HepG2 (cell line): ENCODE measurements around the gene SULT2B1. TPM values are rescaled to one million over a fixed set of nuclear protein-coding genes. Genes with fewer than 3 reads are reported as not detected.

Experiments used
- ATAC-seq: fragments of 200-7000 bp; cut with Tn5 transposase; 3 replicates; pipeline ENCODE4 v1.9.1; 2020; ENCODE audit warnings: mild to moderate bottlenecking, moderate library complexity
- BruUV-seq: library from RNA; stranded (reverse); fragments of 400-500 nt; replicated peaks from 2 replicates; lab custom pipeline; 2021; lab: Mats Ljungman, UMichigan
- CTCF ChIA-PET: fragments of 300-600 bp; formaldehyde crosslinking; extraction: SDS; loops from one replicate; lab custom pipeline; 2021; ENCODE audit warnings: low total read pairs, inconsistent platforms, low intra/inter-chr PET ratio; lab: Yijun Ruan, JAX
- POLR2A ChIA-PET: fragments of 350-600 bp; sonication (Branson Sonifier 250); formaldehyde crosslinking; loops from one replicate; lab custom pipeline; 2020; ENCODE audit warnings: antibody characterized with exemption, inconsistent platforms; lab: Yijun Ruan, JAX
- DNase-seq: peaks from one replicate; pipeline ENCODE4 v3.0.0-alpha.2; 2015; ENCODE audit warnings: low spot score
- FAIRE-seq: peaks from 3 replicates; lab custom pipeline; 2011; peaks lifted over from hg19 to GRCh38; lab: Jason Lieb, UNC
- H2AFZ ChIP-seq: one replicate; pipeline ENCODE4 v1.6.1; 2011; ENCODE audit warnings: low read length, inconsistent platforms
- H3K27ac ChIP-seq: fragments of 300-600 bp; 3 replicates; pipeline ENCODE4 v1.8.0; 2011; ENCODE audit warnings: mixed run types, mild to moderate bottlenecking, mixed read lengths, low read length, inconsistent platforms; ENCODE audit not compliant: insufficient read depth; ENCODE audit errors: extremely low read length
- H3K27me3 ChIP-seq, 2 experiments: fragments of 200-600 bp in 1 of 2; 2 replicates in 1 of 2; 3 replicates in 1 of 2; pipeline versions ENCODE4 v1.6.0 to v1.8.0; 2011; ENCODE audit warnings: low read length in 2 of 2, mild to moderate bottlenecking in 2 of 2, moderate library complexity in 2 of 2, inconsistent platforms in 1 of 2; ENCODE audit not compliant: insufficient read depth in 2 of 2, control insufficient read depth in 1 of 2
- H3K36me3 ChIP-seq, 2 experiments: fragments of 200-600 bp in 1 of 2; replicated peaks in 1 of 2; 2 replicates in 1 of 2; 3 replicates in 1 of 2; pipeline versions ENCODE4 v1.5.1 to v1.8.0; 2011; ENCODE audit warnings: low read length in 2 of 2, inconsistent platforms in 1 of 2; ENCODE audit not compliant: insufficient read depth in 2 of 2, control insufficient read depth in 1 of 2
- H3K4me1 ChIP-seq: 2 replicates; pipeline ENCODE4 v1.5.1; 2012; ENCODE audit warnings: low read length, inconsistent platforms; ENCODE audit not compliant: insufficient read depth
- H3K4me2 ChIP-seq: 2 replicates; pipeline ENCODE4 v1.6.0; 2011; ENCODE audit warnings: low read depth, low read length, inconsistent platforms
- H3K4me3 ChIP-seq, 3 experiments: fragments of 200-600 bp in 1 of 3; sonication (generic), shearing (Covaris generic) in 1 of 3; replicated peaks in 1 of 3; 2 replicates each; pipeline ENCODE4 v1.5.1; 2011 to 2016; ENCODE audit warnings: low read length in 3 of 3, inconsistent platforms in 2 of 3, low read depth in 2 of 3, mild to moderate bottlenecking in 2 of 3, control low read depth in 1 of 3, mixed read lengths in 1 of 3; ENCODE audit not compliant: insufficient read depth in 1 of 3
- H3K79me2 ChIP-seq: one replicate; pipeline ENCODE4 v1.6.1; 2011; ENCODE audit warnings: low read length, inconsistent platforms; ENCODE audit not compliant: insufficient read depth
- H3K9ac ChIP-seq: 2 replicates; pipeline ENCODE4 v1.6.0; 2011; ENCODE audit warnings: mild to moderate bottlenecking, low read depth, low read length, inconsistent platforms; ENCODE audit not compliant: insufficient read depth
- H3K9me3 ChIP-seq: 2 replicates; pipeline ENCODE4 v1.5.1; 2012; ENCODE audit warnings: mild to moderate bottlenecking, low read length
- H4K20me1 ChIP-seq: 2 replicates; pipeline ENCODE4 v1.6.0; 2011; ENCODE audit warnings: inconsistent platforms, mild to moderate bottlenecking, low read length, moderate library complexity; ENCODE audit not compliant: insufficient read depth
- IRX3 ChIP-seq: sonication (generic); formaldehyde crosslinking; IDR thresholded peaks from 2 replicates; pipeline ENCODE4 v1.8.1; 2023; ENCODE audit warnings: mild to moderate bottlenecking, low read depth, missing genetic modification reagents, borderline replicate concordance
- SAFB2 ChIP-seq: sonication (generic); formaldehyde crosslinking; IDR thresholded peaks from 2 replicates; pipeline ENCODE4 v1.5.1; 2020; ENCODE audit warnings: missing genetic modification reagents, low read depth, mild to moderate bottlenecking, borderline replicate concordance
- SRSF9 ChIP-seq: fragments of 200-400 bp; formaldehyde crosslinking; IDR thresholded peaks from 2 replicates; pipeline ENCODE4 v1.6.1; 2018; ENCODE audit warnings: borderline replicate concordance, mild to moderate bottlenecking, low read depth, low read length; ENCODE audit not compliant: insufficient read depth, poor library complexity, severe bottlenecking
- TAF15 ChIP-seq: fragments of 200-400 bp; formaldehyde crosslinking; IDR thresholded peaks from one replicate; pipeline ENCODE4 v1.6.1; 2018; ENCODE audit warnings: mild to moderate bottlenecking, low read depth, low read length; ENCODE audit not compliant: poor library complexity, severe bottlenecking
- ZNF101 ChIP-seq: sonication (generic); formaldehyde crosslinking; IDR thresholded peaks from 2 replicates; pipeline ENCODE4 v1.4.0; 2020; ENCODE audit warnings: mild to moderate bottlenecking, low read depth, missing genetic modification reagents, borderline replicate concordance
- ZNF549 ChIP-seq: sonication (generic); formaldehyde crosslinking; IDR thresholded peaks from 2 replicates; pipeline ENCODE4 v1.5.0; 2020; ENCODE audit warnings: missing genetic modification reagents
- ZNF564 ChIP-seq: sonication (generic); formaldehyde crosslinking; IDR thresholded peaks from 2 replicates; pipeline ENCODE4 v1.8.1; 2023; ENCODE audit warnings: mild to moderate bottlenecking, missing genetic modification reagents
- ZNF572 ChIP-seq: sonication (generic); formaldehyde crosslinking; IDR thresholded peaks from 2 replicates; pipeline ENCODE4 v1.5.1; 2020; ENCODE audit warnings: mild to moderate bottlenecking, missing genetic modification reagents
- ZNF616 ChIP-seq: sonication (generic); formaldehyde crosslinking; IDR thresholded peaks from 2 replicates; pipeline ENCODE4 v1.5.0; 2020; ENCODE audit warnings: low read depth, mild to moderate bottlenecking, missing genetic modification reagents
- ZNF644 ChIP-seq: IDR thresholded peaks from 2 replicates; pipeline ENCODE4 v1.6.1; 2016; ENCODE audit warnings: low read depth
- ZNF768 ChIP-seq: sonication (generic); formaldehyde crosslinking; IDR thresholded peaks from 2 replicates; pipeline ENCODE4 v1.4.0; 2020; ENCODE audit warnings: missing genetic modification reagents
- WGBS: methylation state at CpG from one replicate; pipeline ENCODE4 v1.1.6; 2017; ENCODE audit warnings: low lambda C conversion rate; 5-methylcytosine and 5-hydroxymethylcytosine counted together
- in situ Hi-C: cut with HindIII; loops from 2 replicates; pipeline ENCODE4 v1.10.0; 2017; ENCODE audit warnings: low pct_unique_long_range_greater_than_20kb; ENCODE audit not compliant: extremely low pct_ligation_motif_present
- intact Hi-C: fragments of 100-400 bp; cut with micrococcal nuclease; formaldehyde crosslinking; loops from one replicate; pipeline ENCODE4 v1.10.0; 2022; ENCODE audit not compliant: unreplicated experiment
- polyA plus RNA-seq, 8 experiments: library from polyadenylated mRNA; depleted of rRNA in 3 of 8; stranded (reverse) in 7 of 8; unstranded in 1 of 8; fragments of >200 nt; fragmentation: Illumina TruSeq in 4 of 8; extraction: Trizol in 4 of 8; gene quantifications; 2 replicates each; pipeline versions ENCODE4 v1.2.1 to v1.2.3, GENCODE V29; 2011 to 2016; ENCODE audit warnings: low read depth in 4 of 8, missing spikeins in 1 of 8, mixed read lengths in 1 of 8; ENCODE audit not compliant: insufficient read depth in 1 of 8
- total RNA-seq, 5 experiments: library from RNA; depleted of rRNA; stranded (reverse); fragments of >200 nt; fragmentation: Illumina TruSeq; extraction: Trizol; gene quantifications; 2 replicates each; pipeline ENCODE4 v1.2.3, GENCODE V29; 2016; ENCODE audit warnings: low read depth in 1 of 5
- TF ChIP-seq, protein P1 (sequence below), 2 experiments: sonication (generic) in 1 of 2; formaldehyde crosslinking in 1 of 2; IDR thresholded peaks; 2 replicates each; pipeline versions ENCODE4 v1.4.0 to v1.6.1; 2016 to 2020; ENCODE audit warnings: borderline replicate concordance in 1 of 2, low read depth in 1 of 2, mild to moderate bottlenecking in 1 of 2, missing genetic modification reagents in 1 of 2

SULT2B1 gene
- total and polyA plus RNA-seq, 2 of the 13 experiments (the other 11 are each of a cell fraction or from before 2014, with no cell fraction given): 0.13 TPM; not detected in 1

DNA sequence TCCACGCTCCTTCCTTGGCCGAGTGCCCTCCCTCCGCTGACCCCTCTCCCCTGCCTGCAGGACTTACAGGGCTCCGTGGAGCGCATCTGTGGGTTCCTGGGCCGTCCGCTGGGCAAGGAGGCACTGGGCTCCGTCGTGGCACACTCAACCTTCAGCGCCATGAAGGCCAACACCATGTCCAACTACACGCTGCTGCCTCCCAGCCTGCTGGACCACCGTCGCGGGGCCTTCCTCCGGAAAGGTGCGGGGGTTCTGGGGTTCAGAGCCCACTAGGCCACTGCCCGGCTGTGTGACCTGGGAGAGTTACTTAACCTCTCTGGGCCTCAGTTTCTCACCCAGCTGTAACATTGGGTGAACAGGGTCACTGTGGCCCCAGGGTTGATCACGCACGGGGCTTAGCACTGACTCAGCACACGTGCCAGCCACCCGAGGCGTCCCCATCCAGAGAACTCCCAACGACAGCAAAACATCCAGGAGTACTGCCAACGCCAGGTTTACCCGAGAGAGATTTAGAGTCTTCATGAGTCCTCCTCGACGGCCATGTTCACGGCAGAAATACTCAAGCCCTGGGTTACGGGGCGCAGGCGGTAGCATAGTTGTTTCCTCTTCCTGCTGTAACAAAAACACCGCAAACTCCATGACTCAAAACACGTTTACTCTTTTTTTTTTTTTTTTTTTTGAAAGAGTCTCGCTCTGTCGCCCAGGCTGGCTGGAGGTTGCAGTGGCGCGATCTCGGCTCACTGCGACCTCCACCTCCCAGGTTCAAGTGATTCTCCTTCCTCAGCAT, 44.9 kb downstream of the SULT2B1 start:
- POLR2A ChIA-PET: no interaction called here
- no peak for DNase-seq
- no peak overlapping the region for H3K4me2 ChIP-seq
- H2AFZ ChIP-seq: no peak overlapping the region
- H3K9me3 ChIP-seq: no peaks in the 10 kb centered on the region
- H3K4me3 ChIP-seq: no peak overlapping the region
- no peaks in the 10 kb centered on the region for H4K20me1 ChIP-seq
- no TSS peak for BruUV-seq
- no peak overlapping the region for H3K9ac ChIP-seq
- CTCF ChIA-PET: no interaction called here
- in situ Hi-C loops (no loop called here), intact Hi-C loops (no loop called here)
- no peaks in the 10 kb centered on the region for H3K36me3 ChIP-seq
- TF ChIP-seq SRSF9 (no peak), ZNF768 (peak; percentile 94)
- WGBS: 44% methylated on average over 20 of the region's 39 CpGs
- ATAC-seq: no peak
- H3K27me3 ChIP-seq: peaks cover 0 to 12% of the 10 kb centered on the region in 2 experiments; a peak in 3 of 5 replicates
- H3K79me2 ChIP-seq: no peaks in the 10 kb centered on the region
- H3K27ac ChIP-seq: no peak overlapping the region
- no peak for FAIRE-seq
- peaks cover 15% of the 10 kb centered on the region; the same call in 1 of the 2 replicates for H3K4me1 ChIP-seq

DNA sequence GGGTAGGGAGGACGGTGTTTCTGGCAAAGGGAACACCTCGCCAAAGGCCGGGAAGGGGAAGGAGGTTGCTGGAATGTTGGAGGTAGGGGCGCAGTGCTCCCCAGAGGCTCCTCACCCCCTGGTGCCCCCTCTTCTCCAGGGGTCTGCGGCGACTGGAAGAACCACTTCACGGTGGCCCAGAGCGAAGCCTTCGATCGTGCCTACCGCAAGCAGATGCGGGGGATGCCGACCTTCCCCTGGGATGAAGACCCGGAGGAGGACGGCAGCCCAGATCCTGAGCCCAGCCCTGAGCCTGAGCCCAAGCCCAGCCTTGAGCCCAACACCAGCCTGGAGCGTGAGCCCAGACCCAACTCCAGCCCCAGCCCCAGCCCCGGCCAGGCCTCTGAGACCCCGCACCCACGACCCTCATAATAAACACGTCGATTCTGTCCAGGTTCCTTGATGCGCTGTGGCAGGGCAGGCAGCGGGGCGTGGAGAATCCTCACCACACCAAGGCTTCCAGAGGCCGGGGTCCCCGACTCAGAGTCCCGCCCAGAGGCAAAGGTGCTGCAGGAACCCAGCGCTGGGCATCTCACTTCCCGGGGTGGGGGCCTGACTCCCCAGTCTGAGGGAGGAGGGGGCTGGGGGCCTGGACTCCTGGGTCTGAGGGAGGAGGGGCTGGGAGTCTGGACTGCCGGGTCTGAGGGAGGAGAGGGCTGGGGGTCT, 47.2 kb downstream of the SULT2B1 start:
- CTCF ChIA-PET: no interaction called here
- no peak overlapping the region for H3K9ac ChIP-seq
- TF ChIP-seq ZNF101 (CRISPR knock-in tag) (no peak), ZNF644 (no peak), ZNF572 (CRISPR knock-in tag) (no peak), TAF15 (no peak), IRX3 (CRISPR knock-in tag) (no peak), SAFB2 (CRISPR knock-in tag) (no peak), ZNF564 (no peak), ZNF549 (CRISPR knock-in tag) (no peak), ZNF616 (CRISPR knock-in tag) (no peak)
- TF ChIP-seq, protein P1, sequence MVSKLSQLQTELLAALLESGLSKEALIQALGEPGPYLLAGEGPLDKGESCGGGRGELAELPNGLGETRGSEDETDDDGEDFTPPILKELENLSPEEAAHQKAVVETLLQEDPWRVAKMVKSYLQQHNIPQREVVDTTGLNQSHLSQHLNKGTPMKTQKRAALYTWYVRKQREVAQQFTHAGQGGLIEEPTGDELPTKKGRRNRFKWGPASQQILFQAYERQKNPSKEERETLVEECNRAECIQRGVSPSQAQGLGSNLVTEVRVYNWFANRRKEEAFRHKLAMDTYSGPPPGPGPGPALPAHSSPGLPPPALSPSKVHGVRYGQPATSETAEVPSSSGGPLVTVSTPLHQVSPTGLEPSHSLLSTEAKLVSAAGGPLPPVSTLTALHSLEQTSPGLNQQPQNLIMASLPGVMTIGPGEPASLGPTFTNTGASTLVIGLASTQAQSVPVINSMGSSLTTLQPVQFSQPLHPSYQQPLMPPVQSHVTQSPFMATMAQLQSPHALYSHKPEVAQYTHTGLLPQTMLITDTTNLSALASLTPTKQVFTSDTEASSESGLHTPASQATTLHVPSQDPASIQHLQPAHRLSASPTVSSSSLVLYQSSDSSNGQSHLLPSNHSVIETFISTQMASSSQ (IDR thresholded peaks at IDR 0.05; ENCODE audit: low read depth): no peak
- TF ChIP-seq, protein P1 (CRISPR knock-in tag; IDR thresholded peaks at IDR 0.05; ENCODE audit: borderline replicate concordance): no peak

More for the DNA sequence above, 47.2 kb downstream of the SULT2B1 start:
- DNase-seq (no peak), ATAC-seq (no peak), FAIRE-seq (no peak)
- Histone ChIP-seq H3K79me2 (no peaks in the 10 kb centered on the region), H3K9me3 (no peaks in the 10 kb centered on the region), H3K27me3 (peaks cover 0 to 12% of the 10 kb centered on the region in 2 experiments; a peak in 2 of 5 replicates), H3K4me3 (no peak overlapping the region), H3K27ac (no peak overlapping the region), H3K36me3 (no peaks in the 10 kb centered on the region), H3K4me2 (no peak overlapping the region), H4K20me1 (no peaks in the 10 kb centered on the region), H3K4me1 (0 out of 2 replicates have a peak, but pooled peaks cover 6% of the 10 kb centered on the region), H2AFZ (no peak overlapping the region)
- intact Hi-C loops: no loop called here
- 34% methylated on average over 7 of the region's 30 CpGs for WGBS
- no TSS peak for BruUV-seq
- POLR2A ChIA-PET: interaction anchor here (0.6 kb wide), 1 partner anchor 250 kb away, joined by 3 read pairs; no protein-coding TSS in a partner anchor
- in situ Hi-C loops: no loop called here
